NCI-H526 treated with DMSO at 0.1 percent for 48 hours (cell line): ENCODE data around the gene ZFYVE26.
A peak's percentile ranks its signal among the peaks of the same experiment; 100 is the strongest.
"Not testable (repeated sequence)": the region's sequence is repeated elsewhere in the genome, so short reads cannot be mapped to it uniquely, and the experiment has no call there.

ENCODE experiments used
- DNase-seq: peaks from one replicate; lab custom pipeline; 2025; lab: John Stamatoyannopoulos, UW

ZFYVE26 gene

GRCh38 chr14:67705211-67705610, 111.2 kb downstream of the ZFYVE26 start:
- DNase-seq = no peak

GRCh38 chr14:67704484-67705089, 111.8 kb downstream of the ZFYVE26 start:
- peak; percentile 39 for DNase-seq

DNA sequence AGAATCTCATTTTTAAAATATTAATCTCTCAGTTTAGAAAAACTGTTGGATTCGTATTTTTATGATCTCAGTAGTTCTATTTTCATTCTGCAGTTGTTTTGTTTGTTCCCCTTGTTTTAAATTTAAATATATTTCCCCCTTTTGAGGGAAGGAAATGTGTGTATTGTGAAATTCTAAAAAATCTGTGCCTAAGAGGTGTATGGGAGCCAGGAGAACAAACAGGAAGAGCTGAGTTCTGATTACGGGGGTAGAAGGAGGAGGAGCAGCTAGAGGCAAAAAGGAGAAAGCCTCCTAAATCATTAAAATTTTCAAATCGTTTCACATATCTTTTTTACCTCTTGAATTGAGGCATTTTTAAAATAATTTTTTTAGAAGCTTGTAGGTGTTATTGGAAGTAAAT, 112.4 kb downstream of the ZFYVE26 start:
- DNase-seq = no peak

- not testable (repeated sequence) for DNase-seq
Measured at GRCh38 chr14:67701492-67701891, 114.9 kb downstream of the ZFYVE26 start, which contains the start of gene RDH12. TSS of gene RDH12 (plus strand) at chr14:67701886. CDS start at chr14:67722643, 20,757 bp downstream.

GRCh38 chr14:67698179-67698578, 118.2 kb downstream of the ZFYVE26 start:
- DNase-seq = no peak

DNA sequence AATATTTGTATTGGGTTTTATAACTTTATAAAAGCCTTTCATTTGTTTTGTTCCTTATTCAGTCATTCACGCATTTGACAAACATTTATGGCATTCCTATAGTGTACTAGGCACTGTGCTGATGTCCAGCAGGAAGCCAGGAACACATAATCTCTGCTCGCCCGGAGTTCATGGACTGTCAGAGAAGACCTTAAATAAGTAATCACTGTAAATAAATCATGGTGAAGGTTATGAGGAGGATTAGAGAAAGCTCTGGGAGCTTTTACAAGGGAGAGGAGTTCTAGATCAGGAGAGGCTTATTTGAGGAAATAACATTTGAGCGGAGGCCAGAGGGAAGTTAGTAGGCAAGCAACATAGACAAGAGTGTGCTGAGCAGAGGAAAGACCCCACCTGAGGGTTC, 119.4 kb downstream of the ZFYVE26 start:
- no peak for DNase-seq
